HT1080 (cell line): Measurements from ENCODE around the gene GAL3ST1. TPM values are rescaled to one million over a fixed set of nuclear protein-coding genes. Genes with fewer than 3 reads are reported as not detected.
"Not testable (repeated sequence)": the region's sequence is repeated elsewhere in the genome, so short reads cannot be mapped to it uniquely, and the experiment has no call there.

Source experiments
- DNase-seq: peaks from one replicate; pipeline ENCODE4 v3.0.0-alpha.2; 2015; ENCODE audit warnings: low read depth
- polyA plus RNA-seq, 2 experiments: library from polyadenylated mRNA; depleted of rRNA; stranded (reverse); fragments of >200 nt; gene quantifications; 2 replicates each; pipeline ENCODE4 v1.2.3, GENCODE V29; 2015
- total RNA-seq: library from RNA; depleted of rRNA; stranded (reverse); fragments of >200 nt; shearing (Covaris generic); gene quantifications from 2 replicates; pipeline ENCODE4 v1.2.3, GENCODE V29; 2014; rRNA removed

Gene GAL3ST1
- not detected in 2 replicates for total RNA-seq
- not detected in 2 replicates for polyA plus RNA-seq (2015; cell fraction: cytosol; rRNA removed)
- 0.15 TPM in 1 of 2 replicates, not detected in the other for polyA plus RNA-seq (2015; cell fraction: nucleus; rRNA removed)

GRCh38 chr22:30574095-30574981 is at the start of gene GAL3ST1:
TSS of gene GAL3ST1 (minus strand) at chr22:30574665. CDS start at chr22:30557392, 17,273 bp downstream.
- no peak for DNase-seq

- DNase-seq = not testable (repeated sequence)
Measured at GRCh38 chr22:30619909-30620308, 45.4 kb upstream of the GAL3ST1 start.

GRCh38 chr22:30617819-30618218 is 43.4 kb upstream of the GAL3ST1 start:
- no peak for DNase-seq

GRCh38 chr22:30615543-30615954 is 41.1 kb upstream of the GAL3ST1 start:
- DNase-seq = no peak

GRCh38 chr22:30614879-30615278 is 40.4 kb upstream of the GAL3ST1 start:
- DNase-seq = no peak

- DNase-seq = no peak
Measured at GRCh38 chr22:30614268-30614667, 39.8 kb upstream of the GAL3ST1 start.

- no peak for DNase-seq
Measured at GRCh38 chr22:30612789-30613188, 38.3 kb upstream of the GAL3ST1 start.

- no peak for DNase-seq
Measured at GRCh38 chr22:30611197-30611596, 36.7 kb upstream of the GAL3ST1 start.

- DNase-seq = no peak
Measured at GRCh38 chr22:30610299-30610698, 35.8 kb upstream of the GAL3ST1 start.

GRCh38 chr22:30609260-30610185 is 35.1 kb upstream of the GAL3ST1 start:
- DNase-seq = peak; percentile 87

- no peak for DNase-seq
Measured at GRCh38 chr22:30607939-30608338, 33.5 kb upstream of the GAL3ST1 start.

GRCh38 chr22:30607300-30607930 is 33.0 kb upstream of the GAL3ST1 start:
- DNase-seq = no peak

- DNase-seq = peak; percentile 75
Measured at GRCh38 chr22:30606455-30607299, 32.2 kb upstream of the GAL3ST1 start, which contains the start of gene TCN2. TSS of gene TCN2 (plus strand) at chr22:30607174. CDS start at chr22:30607332, 158 bp downstream.

- peak; percentile 38 for DNase-seq
Measured at GRCh38 chr22:30605449-30606110, 31.1 kb upstream of the GAL3ST1 start.

- no peak for DNase-seq
Measured at GRCh38 chr22:30604723-30605122, 30.3 kb upstream of the GAL3ST1 start.

- no peak for DNase-seq
Measured at GRCh38 chr22:30603801-30604200, 29.3 kb upstream of the GAL3ST1 start.

- peak; percentile 41 for DNase-seq
Measured at GRCh38 chr22:30602049-30602448, 27.6 kb upstream of the GAL3ST1 start.

- DNase-seq = no peak
Measured at GRCh38 chr22:30601464-30601863, 27.0 kb upstream of the GAL3ST1 start.

- DNase-seq = no peak
Measured at GRCh38 chr22:30600921-30601320, 26.5 kb upstream of the GAL3ST1 start.

- DNase-seq = no peak
Measured at GRCh38 chr22:30598986-30599385, 24.5 kb upstream of the GAL3ST1 start.
